AG04449 (cell line): Measurements from ENCODE around the gene ZNF343.

Experiments
- CTCF ChIA-PET: fragments of 350-600 bp; formaldehyde crosslinking; extraction: SDS; loops from one replicate; lab custom pipeline; 2021; ENCODE audit warnings: antibody characterized with exemption; lab: Yijun Ruan, JAX
- POLR2A ChIA-PET: fragments of 400-600, 350-600 bp; formaldehyde crosslinking; extraction: SDS; loops from one replicate; lab custom pipeline; 2020; ENCODE audit warnings: antibody characterized with exemption, inconsistent platforms; lab: Yijun Ruan, JAX
- DNase-seq: peaks from one replicate; pipeline ENCODE4 v3.0.0-alpha.2; 2010; ENCODE audit warnings: low read depth, low spot score
- H3K4me3 ChIP-seq: 2 replicates; pipeline ENCODE4 v1.5.1; 2011; ENCODE audit warnings: low read depth, mild to moderate bottlenecking, control low read depth, low read length
- TF ChIP-seq, protein P1 (sequence below): IDR thresholded peaks from one replicate; pipeline ENCODE4 v1.5.1; 2011; ENCODE audit warnings: mild to moderate bottlenecking, moderate library complexity, low read length, control low read depth, inconsistent platforms; ENCODE audit not compliant: insufficient read depth; ENCODE audit errors: missing control alignments

ZNF343 gene

DNA sequence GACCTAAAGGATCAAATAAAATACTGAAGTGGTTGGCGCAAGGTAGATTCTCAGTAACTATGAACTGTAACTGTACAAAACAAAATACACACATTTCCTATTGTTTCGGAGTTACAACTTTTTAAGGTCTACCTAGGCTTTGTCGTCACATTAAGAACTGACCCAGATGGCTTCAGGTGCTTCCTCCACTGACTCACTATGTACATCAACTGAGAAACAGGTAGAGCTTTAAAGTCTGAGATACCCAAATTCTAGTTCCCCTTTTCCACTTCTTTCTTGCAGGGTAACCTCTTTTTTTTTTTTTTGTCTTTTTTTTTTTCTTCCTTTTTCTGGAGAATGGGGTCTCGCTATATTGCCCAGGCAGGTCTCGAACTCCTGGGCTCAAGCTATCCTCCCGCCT lies 43.6 kb downstream of the ZNF343 start:
- CTCF ChIA-PET: interaction anchor here (6.9 kb wide), 1 partner anchor 13 kb away, joined by 59 read pairs; no protein-coding TSS in a partner anchor
- DNase-seq: no peak
- H3K4me3 ChIP-seq: no peak overlapping the region
- POLR2A ChIA-PET: no interaction called here
- TF ChIP-seq, protein P1, sequence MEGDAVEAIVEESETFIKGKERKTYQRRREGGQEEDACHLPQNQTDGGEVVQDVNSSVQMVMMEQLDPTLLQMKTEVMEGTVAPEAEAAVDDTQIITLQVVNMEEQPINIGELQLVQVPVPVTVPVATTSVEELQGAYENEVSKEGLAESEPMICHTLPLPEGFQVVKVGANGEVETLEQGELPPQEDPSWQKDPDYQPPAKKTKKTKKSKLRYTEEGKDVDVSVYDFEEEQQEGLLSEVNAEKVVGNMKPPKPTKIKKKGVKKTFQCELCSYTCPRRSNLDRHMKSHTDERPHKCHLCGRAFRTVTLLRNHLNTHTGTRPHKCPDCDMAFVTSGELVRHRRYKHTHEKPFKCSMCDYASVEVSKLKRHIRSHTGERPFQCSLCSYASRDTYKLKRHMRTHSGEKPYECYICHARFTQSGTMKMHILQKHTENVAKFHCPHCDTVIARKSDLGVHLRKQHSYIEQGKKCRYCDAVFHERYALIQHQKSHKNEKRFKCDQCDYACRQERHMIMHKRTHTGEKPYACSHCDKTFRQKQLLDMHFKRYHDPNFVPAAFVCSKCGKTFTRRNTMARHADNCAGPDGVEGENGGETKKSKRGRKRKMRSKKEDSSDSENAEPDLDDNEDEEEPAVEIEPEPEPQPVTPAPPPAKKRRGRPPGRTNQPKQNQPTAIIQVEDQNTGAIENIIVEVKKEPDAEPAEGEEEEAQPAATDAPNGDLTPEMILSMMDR: no peak

DNA sequence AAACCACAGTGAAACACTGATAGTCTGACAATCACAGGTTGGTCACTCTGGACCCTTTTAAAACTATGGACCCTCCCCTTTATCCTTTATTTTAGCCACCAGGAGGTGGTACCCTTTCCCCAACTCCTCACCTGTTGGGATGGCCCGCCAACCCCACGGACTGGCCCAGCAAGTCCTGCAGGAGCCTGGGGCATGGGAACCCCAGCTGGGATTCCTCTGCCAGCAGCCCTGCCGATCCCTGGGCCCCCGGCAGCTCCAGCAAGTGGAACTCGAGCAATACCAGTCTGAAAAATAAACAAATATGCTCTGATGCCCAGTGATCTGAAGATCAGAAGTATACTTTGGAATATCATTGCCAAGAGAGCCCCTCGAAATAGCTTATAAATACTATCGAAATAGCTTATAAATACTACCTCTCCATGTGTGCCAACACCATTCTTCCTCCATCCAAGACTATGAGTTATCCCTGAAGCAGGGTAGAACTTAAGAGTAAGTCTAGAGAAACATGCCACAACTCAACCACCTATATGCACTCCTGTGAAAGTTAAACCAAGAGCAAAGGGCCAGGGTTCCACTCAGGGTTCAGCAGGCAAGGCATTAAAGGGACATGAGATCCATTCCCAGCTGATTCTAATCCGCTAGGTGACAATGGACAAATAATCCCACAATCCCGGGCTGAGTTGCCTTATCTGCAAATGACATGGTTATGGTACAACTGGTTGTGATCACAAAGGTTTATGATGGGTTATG lies 44.9 kb downstream of the ZNF343 start:
- no peak for DNase-seq
- H3K4me3 ChIP-seq: no peak overlapping the region
- ChIA-PET CTCF (interaction anchor here (0.7 to 2.3 kb wide), 3 partner anchors 9 to 256 kb away, joined by 3 to 6 read pairs (median 4); no protein-coding TSS in a partner anchor), POLR2A (no interaction called here)
- TF ChIP-seq, protein P1: no peak

DNA sequence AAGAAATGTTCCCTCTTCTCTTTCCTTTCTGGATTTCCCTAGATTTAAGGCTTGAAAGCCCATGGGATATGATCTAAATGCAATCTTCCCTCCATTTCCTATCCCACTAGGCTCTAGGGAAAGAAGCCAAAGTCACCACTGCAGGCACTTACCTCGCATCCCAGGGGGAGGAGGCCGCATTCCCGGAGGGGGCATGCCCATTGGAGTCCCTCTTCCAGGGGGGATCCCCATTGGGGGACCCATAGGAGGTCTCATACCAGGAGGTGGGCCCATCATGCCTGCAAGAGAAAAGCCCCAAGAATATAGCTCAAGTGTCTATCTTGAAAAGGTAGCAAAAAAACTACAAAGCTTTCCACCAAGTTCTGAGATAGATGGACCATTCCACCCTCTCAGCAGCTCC lies 46.2 kb downstream of the ZNF343 start:
- ChIA-PET POLR2A (interaction anchor here (0.6 kb wide), 1 partner anchor 27 kb away, joined by 3 read pairs; no protein-coding TSS in a partner anchor), CTCF (interaction anchor here (1.1 to 2.3 kb wide), 3 partner anchors 9 to 255 kb away, joined by 3 to 6 read pairs (median 4); no protein-coding TSS in a partner anchor)
- H3K4me3 ChIP-seq: no peak overlapping the region
- DNase-seq: no peak
- TF ChIP-seq, protein P1: no peak

DNA sequence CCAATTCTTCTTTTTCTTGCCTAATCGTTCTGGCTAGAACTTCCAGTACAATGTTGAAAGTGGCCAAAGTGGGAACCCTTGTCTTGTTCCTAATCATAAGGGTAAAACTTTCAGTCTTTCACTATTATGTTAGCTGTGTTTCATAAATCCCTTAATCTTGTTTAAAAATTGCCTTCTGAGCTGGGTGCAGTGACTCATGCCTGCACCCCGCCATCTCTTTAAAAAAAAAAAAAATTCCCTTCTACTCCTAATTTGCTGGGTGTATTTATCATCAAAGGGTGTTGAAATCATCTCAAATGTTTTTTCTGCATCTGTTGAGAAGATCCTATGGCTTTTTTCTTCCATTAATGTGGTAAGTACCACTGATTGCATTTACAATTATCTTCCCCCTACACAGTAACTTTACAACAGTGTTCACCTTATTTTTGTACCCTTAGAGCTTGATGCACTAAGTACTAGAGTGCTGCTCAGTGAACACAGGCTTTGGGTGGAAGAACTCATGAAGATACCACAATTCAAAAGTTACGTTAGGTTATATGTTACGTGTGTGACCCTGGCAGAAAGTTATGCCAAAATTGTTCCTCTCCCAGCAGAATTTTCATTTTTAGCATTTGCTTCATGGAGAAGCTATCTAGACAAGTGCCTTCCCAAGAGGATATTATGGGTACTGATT lies 47.8 kb downstream of the ZNF343 start:
- no peak for DNase-seq
- TF ChIP-seq, protein P1: no peak
- POLR2A ChIA-PET: interaction anchor here (1.0 kb wide), 1 partner anchor 10 kb away, joined by 3 read pairs; the partner anchor contains the start of gene SNRPB
- CTCF ChIA-PET: interaction anchor here (1.1 to 2.4 kb wide), 3 partner anchors 9 to 253 kb away, joined by 5 to 18 read pairs (median 10); no protein-coding TSS in a partner anchor
- H3K4me3 ChIP-seq: no peak overlapping the region

DNA sequence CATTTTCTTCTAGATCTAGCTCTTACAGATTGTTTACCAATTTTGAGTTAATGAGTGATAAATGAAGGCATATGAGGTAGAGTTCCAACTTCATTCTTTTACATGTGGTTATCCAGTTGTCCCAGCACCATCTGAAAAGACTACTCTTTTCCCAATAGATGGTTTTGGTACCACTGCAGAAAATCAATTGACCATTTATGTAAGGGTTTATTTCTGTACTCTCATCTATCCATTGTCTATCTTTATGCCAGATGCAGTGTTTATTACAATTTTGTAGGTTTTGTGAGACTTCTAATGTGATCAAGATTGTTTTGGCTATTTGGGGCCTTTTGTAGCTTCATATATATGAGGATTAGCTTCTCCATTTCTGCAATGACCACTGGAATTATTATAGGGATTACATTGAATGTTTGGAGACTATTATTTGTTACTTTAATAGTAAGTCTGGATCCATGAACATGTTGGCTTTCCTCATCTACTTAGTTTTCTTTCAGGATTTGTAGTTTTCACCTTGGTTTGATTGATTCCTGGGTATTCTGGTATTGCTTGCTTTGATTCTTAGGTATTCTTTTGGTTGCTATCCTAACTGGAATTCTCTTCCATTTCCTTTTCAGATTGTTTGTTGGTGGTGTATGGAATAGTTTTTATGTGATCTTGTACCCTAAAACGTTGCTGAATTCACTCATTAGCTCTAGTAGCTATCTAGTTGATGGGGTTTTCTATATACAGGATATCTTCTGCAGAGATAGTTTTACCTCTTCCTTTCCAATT lies 48.5 kb downstream of the ZNF343 start:
- CTCF ChIA-PET: interaction anchor here (1.1 to 2.4 kb wide), 3 partner anchors 8 to 252 kb away, joined by 5 to 18 read pairs (median 10); no protein-coding TSS in a partner anchor
- TF ChIP-seq, protein P1: no peak
- H3K4me3 ChIP-seq: no peak overlapping the region
- POLR2A ChIA-PET: no interaction called here
- DNase-seq: no peak
